Fibroblast of villous mesenchyme (primary cell): ENCODE data around the gene PARP12. TPM values are rescaled to one million over a fixed set of nuclear protein-coding genes. Genes with fewer than 3 reads are reported as not detected.
A peak's percentile ranks its signal among the peaks of the same experiment; 100 is the strongest.
"Not testable (repeated sequence)": the region's sequence is repeated elsewhere in the genome, so short reads cannot be mapped to it uniquely, and the experiment has no call there.

Source experiments
- DNase-seq: peaks from one replicate; pipeline ENCODE4 v3.0.0-alpha.2; 2010; ENCODE audit warnings: low read depth
- H3K4me3 ChIP-seq: 2 replicates; pipeline ENCODE4 v1.5.1; 2011; ENCODE audit warnings: low read depth, mild to moderate bottlenecking, low read length
- CTCF ChIP-seq: IDR thresholded peaks from 2 replicates; pipeline ENCODE4 v1.5.1; 2012; ENCODE audit warnings: low read depth, mild to moderate bottlenecking, low read length; ENCODE audit not compliant: insufficient read depth
- total RNA-seq: library from RNA; depleted of rRNA; stranded (reverse); fragments of >200 nt; gene quantifications from 2 replicates; pipeline ENCODE4 v1.2.3, GENCODE V29; 2012

The PARP12 gene
- 25.4 and 27.2 TPM in 2 replicates for total RNA-seq

GRCh38 chr7:140062528-140063299 is at the start of gene PARP12:
TSS of gene PARP12 (minus strand) at chr7:140062951. CDS start at chr7:140062847, 104 bp downstream.
- TF ChIP-seq CTCF = no peak
- peak; percentile 90 for DNase-seq
- H3K4me3 ChIP-seq = peak within 1 kb of the TSS; percentile 74

GRCh38 chr7:140108777-140109176 is 46.0 kb upstream of the PARP12 start:
- not testable (repeated sequence) for H3K4me3 ChIP-seq, DNase-seq

- DNase-seq = no peak
- no peak for TF ChIP-seq CTCF
- H3K4me3 ChIP-seq = no peak overlapping the region
These were observed 33.7 kb upstream of the PARP12 start for GRCh38 chr7:140096459-140096858.

GRCh38 chr7:140093375-140093774 is 30.6 kb upstream of the PARP12 start:
- TF ChIP-seq CTCF = no peak
- no peak for DNase-seq
- no peak overlapping the region for H3K4me3 ChIP-seq

- DNase-seq = no peak
- H3K4me3 ChIP-seq = no peak overlapping the region
- TF ChIP-seq CTCF = no peak
These were observed 22.7 kb upstream of the PARP12 start for GRCh38 chr7:140085447-140085846.

- DNase-seq = no peak
- TF ChIP-seq CTCF = no peak
- H3K4me3 ChIP-seq = no peak overlapping the region
These were observed 22.2 kb upstream of the PARP12 start for GRCh38 chr7:140084972-140085371.

GRCh38 chr7:140084142-140084655 is 21.4 kb upstream of the PARP12 start:
- DNase-seq = no peak
- no peak for TF ChIP-seq CTCF
- H3K4me3 ChIP-seq = no peak overlapping the region
